Lower leg skin (tissue), 3 donors: ENCODE measurements around the gene MAL.

Experiments
- CTCF ChIP-seq, 3 donors: fragments of 450-650 bp; IDR thresholded peaks; one replicate each; pipeline ENCODE4 v1.5.1; 2016; ENCODE audit warnings: antibody characterized with exemption in 3 of 3, mild to moderate bottlenecking in 3 of 3, moderate library complexity in 2 of 3
- POLR2A ChIP-seq, 2 donors: fragments of 450-650 bp; IDR thresholded peaks; one replicate each; pipeline ENCODE4 v1.6.1; 2016 to 2017; ENCODE audit warnings: antibody characterized with exemption in 2 of 2, mild to moderate bottlenecking in 1 of 2, moderate library complexity in 1 of 2

- TF ChIP-seq CTCF (IDR thresholded peaks at IDR 0.05) (no peak), POLR2A (IDR thresholded peaks at IDR 0.05) (no peak)
Measured at GRCh38 chr2:95091885-95092555, 66.5 kb downstream of the MAL start.
